Osteoblast (primary cell): ENCODE measurements around the gene TPPP3. TPM values are rescaled to one million over a fixed set of nuclear protein-coding genes. Genes with fewer than 3 reads are reported as not detected.

Experiments
- DNase-seq: peaks from one replicate; pipeline ENCODE4 v3.0.0; 2011; ENCODE audit warnings: low spot score, mixed read lengths; ENCODE audit not compliant: insufficient read length; ENCODE audit errors: missing footprints
- H2AFZ ChIP-seq: 2 replicates; pipeline ENCODE4 v1.6.0; 2011; ENCODE audit warnings: mild to moderate bottlenecking, low read length
- H3K27ac ChIP-seq: 2 replicates; pipeline ENCODE4 v1.5.1; 2011; ENCODE audit warnings: mild to moderate bottlenecking, low read depth, low read length, moderate library complexity
- H3K27me3 ChIP-seq: 2 replicates; pipeline ENCODE4 v1.6.0; 2012; ENCODE audit warnings: mild to moderate bottlenecking, control low read depth, inconsistent platforms, low read length, moderate library complexity; ENCODE audit not compliant: insufficient read depth
- H3K36me3 ChIP-seq: 2 replicates; pipeline ENCODE4 v1.5.1; 2011; ENCODE audit warnings: mild to moderate bottlenecking, low read length, control low read depth, moderate library complexity; ENCODE audit not compliant: insufficient read depth
- H3K4me1 ChIP-seq: 2 replicates; pipeline ENCODE4 v1.5.1; 2011; ENCODE audit warnings: mild to moderate bottlenecking, low read length, control low read depth, moderate library complexity; ENCODE audit not compliant: insufficient read depth
- H3K4me2 ChIP-seq: 2 replicates; pipeline ENCODE4 v1.6.0; 2011; ENCODE audit warnings: mild to moderate bottlenecking, low read length; ENCODE audit not compliant: insufficient read depth
- H3K4me3 ChIP-seq: fragments of 200-600 bp; sonication (generic); 3 replicates; pipeline ENCODE4 v1.5.1; 2012; ENCODE audit warnings: mild to moderate bottlenecking, low read length, inconsistent platforms; ENCODE audit not compliant: insufficient read depth
- H3K79me2 ChIP-seq: 2 replicates; pipeline ENCODE4 v1.6.0; 2012; ENCODE audit warnings: mild to moderate bottlenecking, low read length, control low read depth, inconsistent platforms; ENCODE audit not compliant: insufficient read depth
- H3K9me3 ChIP-seq: 2 replicates; pipeline ENCODE4 v1.5.1; 2011; ENCODE audit warnings: low read depth, low read length, control low read depth
- H4K20me1 ChIP-seq: 2 replicates; pipeline ENCODE4 v1.6.0; 2012; ENCODE audit warnings: mild to moderate bottlenecking, low read length, control low read depth; ENCODE audit not compliant: insufficient read depth
- CTCF ChIP-seq: IDR thresholded peaks from 2 replicates; pipeline ENCODE4 v1.5.1; 2011; ENCODE audit warnings: mild to moderate bottlenecking, low read depth, low read length, moderate library complexity; ENCODE audit errors: extremely low read depth
- total RNA-seq: library from RNA; depleted of rRNA; stranded (reverse); fragments of >200 nt; gene quantifications from 2 replicates; pipeline ENCODE4 v1.2.3, GENCODE V29; 2012

TPPP3 gene
- total RNA-seq, 1 donor: 0.72 TPM

GRCh38 chr16:67392301-67393059, 818 bp downstream of the TPPP3 start:
- peak overlapping the region; percentile 61 for H3K4me3 ChIP-seq
- H3K4me1 ChIP-seq: peaks cover 19% of the 10 kb centered on the region
- H3K27ac ChIP-seq: no peak overlapping the region
- peaks cover 4% of the 10 kb centered on the region for H4K20me1 ChIP-seq
- no peak for TF ChIP-seq CTCF
- H3K4me2 ChIP-seq: peak overlapping the region; percentile 64
- H2AFZ ChIP-seq: no peak overlapping the region
- H3K36me3 ChIP-seq: no peaks in the 10 kb centered on the region
- H3K79me2 ChIP-seq: no peaks in the 10 kb centered on the region
- H3K9me3 ChIP-seq: no peaks in the 10 kb centered on the region
- peaks cover 24% of the 10 kb centered on the region for H3K27me3 ChIP-seq
- peak; percentile 47 for DNase-seq

GRCh38 chr16:67391424-67392300, 1.6 kb downstream of the TPPP3 start:
- no peaks in the 10 kb centered on the region for H3K36me3 ChIP-seq
- H3K79me2 ChIP-seq: no peaks in the 10 kb centered on the region
- peak; percentile 74 for DNase-seq
- peaks cover 18% of the 10 kb centered on the region for H3K4me1 ChIP-seq
- TF ChIP-seq CTCF: no peak
- no peak overlapping the region for H3K27ac ChIP-seq
- no peak overlapping the region for H2AFZ ChIP-seq
- no peaks in the 10 kb centered on the region for H3K9me3 ChIP-seq
- H3K4me2 ChIP-seq: no peak overlapping the region
- H4K20me1 ChIP-seq: peaks cover 4% of the 10 kb centered on the region
- no peak overlapping the region for H3K4me3 ChIP-seq
- H3K27me3 ChIP-seq: peaks cover 32% of the 10 kb centered on the region

GRCh38 chr16:67390816-67391423, 2.4 kb downstream of the TPPP3 start:
- Histone ChIP-seq H3K4me2 (no peak overlapping the region), H2AFZ (no peak overlapping the region), H3K9me3 (no peaks in the 10 kb centered on the region), H3K4me1 (peaks cover 11% of the 10 kb centered on the region), H3K27me3 (peaks cover 33% of the 10 kb centered on the region), H3K79me2 (no peaks in the 10 kb centered on the region), H3K27ac (no peak overlapping the region), H3K36me3 (no peaks in the 10 kb centered on the region), H3K4me3 (no peak overlapping the region), H4K20me1 (peaks cover 4% of the 10 kb centered on the region)
- no peak for DNase-seq
- no peak for TF ChIP-seq CTCF
